AG09319 (cell line): Measurements from ENCODE around the gene WDR45B.
"Not testable (repeated sequence)": the region's sequence is repeated elsewhere in the genome, so short reads cannot be mapped to it uniquely, and the experiment has no call there.

Experiments
- DNase-seq: peaks from one replicate; pipeline ENCODE4 v3.0.0-alpha.2; 2010; ENCODE audit warnings: low read depth; ENCODE audit errors: extremely low read depth
- CTCF ChIP-seq: IDR thresholded peaks from 2 replicates; pipeline ENCODE4 v1.5.1; 2011; ENCODE audit warnings: low read depth, mild to moderate bottlenecking, inconsistent platforms, low read length, moderate library complexity

The WDR45B gene

GRCh38 chr17:82590216-82590615 is 58.0 kb downstream of the WDR45B start:
- DNase-seq = no peak
- no peak for TF ChIP-seq CTCF

GRCh38 chr17:82589851-82590180 is 58.4 kb downstream of the WDR45B start:
- TF ChIP-seq CTCF = no peak
- DNase-seq = no peak

GRCh38 chr17:82588266-82589175 is 59.7 kb downstream of the WDR45B start:
- no peak for TF ChIP-seq CTCF
- DNase-seq = no peak

- no peak for TF ChIP-seq CTCF
- DNase-seq = no peak
Observed at GRCh38 chr17:82587234-82588086, 60.8 kb downstream of the WDR45B start.

GRCh38 chr17:82586576-82587233 is 61.5 kb downstream of the WDR45B start:
- no peak for DNase-seq
- no peak for TF ChIP-seq CTCF

- DNase-seq = not testable (repeated sequence)
Observed at GRCh38 chr17:82585935-82586575, 62.2 kb downstream of the WDR45B start.

- TF ChIP-seq CTCF = no peak
- no peak for DNase-seq
Observed at GRCh38 chr17:82583720-82584234, 64.5 kb downstream of the WDR45B start.
